PC-9 (cell line): Measurements from ENCODE around the gene BTBD19.

Source experiments
- EZH2 ChIP-seq: fragments of 200-600 bp; sonication (generic); IDR thresholded peaks from 2 replicates; pipeline ENCODE4 v1.8.0; 2017; ENCODE audit warnings: antibody characterized with exemption, low read depth
- TF ChIP-seq, protein P1 (sequence below): fragments of 200-600 bp; sonication (generic); conservative IDR thresholded peaks from 2 replicates; pipeline ENCODE4 v1.6.1; 2017; ENCODE audit warnings: mixed run types, antibody characterized with exemption, mild to moderate bottlenecking, moderate library complexity

DNA sequence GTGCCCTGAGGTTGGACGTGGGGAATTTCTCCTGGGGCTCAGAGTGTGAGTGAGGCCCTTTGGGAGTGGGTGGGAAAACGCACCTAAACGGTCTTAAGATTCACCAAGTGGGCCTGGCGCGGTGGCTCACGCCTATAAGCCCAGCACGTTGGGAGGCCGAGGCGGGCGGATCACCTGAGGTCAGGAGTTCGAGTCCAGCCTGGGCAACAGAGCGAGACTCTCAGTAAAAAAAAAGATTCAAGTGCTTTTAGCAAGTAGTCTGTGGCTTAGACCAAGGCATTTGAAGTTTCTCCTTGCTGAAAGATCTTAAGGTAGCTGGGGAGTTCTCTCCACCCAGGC lies 31.6 kb upstream of the BTBD19 start:
- TF ChIP-seq, protein P1, sequence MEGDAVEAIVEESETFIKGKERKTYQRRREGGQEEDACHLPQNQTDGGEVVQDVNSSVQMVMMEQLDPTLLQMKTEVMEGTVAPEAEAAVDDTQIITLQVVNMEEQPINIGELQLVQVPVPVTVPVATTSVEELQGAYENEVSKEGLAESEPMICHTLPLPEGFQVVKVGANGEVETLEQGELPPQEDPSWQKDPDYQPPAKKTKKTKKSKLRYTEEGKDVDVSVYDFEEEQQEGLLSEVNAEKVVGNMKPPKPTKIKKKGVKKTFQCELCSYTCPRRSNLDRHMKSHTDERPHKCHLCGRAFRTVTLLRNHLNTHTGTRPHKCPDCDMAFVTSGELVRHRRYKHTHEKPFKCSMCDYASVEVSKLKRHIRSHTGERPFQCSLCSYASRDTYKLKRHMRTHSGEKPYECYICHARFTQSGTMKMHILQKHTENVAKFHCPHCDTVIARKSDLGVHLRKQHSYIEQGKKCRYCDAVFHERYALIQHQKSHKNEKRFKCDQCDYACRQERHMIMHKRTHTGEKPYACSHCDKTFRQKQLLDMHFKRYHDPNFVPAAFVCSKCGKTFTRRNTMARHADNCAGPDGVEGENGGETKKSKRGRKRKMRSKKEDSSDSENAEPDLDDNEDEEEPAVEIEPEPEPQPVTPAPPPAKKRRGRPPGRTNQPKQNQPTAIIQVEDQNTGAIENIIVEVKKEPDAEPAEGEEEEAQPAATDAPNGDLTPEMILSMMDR = no peak
- TF ChIP-seq EZH2 = no peak
